GM23338 (cell line): Measurements from ENCODE around the gene RNF17.

ENCODE experiments used
- CREB1 ChIP-seq: fragments of 250-450 bp; sonication (Bioruptor Pico); IDR thresholded peaks from 2 replicates; pipeline ENCODE4 v1.5.0; 2020; ENCODE audit warnings: low read depth, mild to moderate bottlenecking, moderate library complexity
- CTCF ChIP-seq, 2 experiments: fragments of 200-600 bp in 1 of 2; sonication (generic) in 1 of 2; conservative IDR thresholded peaks; 2 replicates each; pipeline versions ENCODE4 v1.5.1 to v1.6.1; 2016 to 2017; ENCODE audit warnings: antibody characterized with exemption in 2 of 2, low read depth in 2 of 2, mild to moderate bottlenecking in 2 of 2, moderate library complexity in 1 of 2
- ETS1 ChIP-seq: IDR thresholded peaks from 2 replicates; pipeline ENCODE4 v1.6.1; 2016; ENCODE audit warnings: antibody characterized with exemption
- EZH2 ChIP-seq: fragments of 200-600 bp; sonication (generic); IDR thresholded peaks from one replicate; pipeline ENCODE4 v1.8.0; 2017; ENCODE audit warnings: antibody characterized with exemption, mild to moderate bottlenecking, low read depth; ENCODE audit not compliant: unreplicated experiment
- EZH2phosphoT487 ChIP-seq: fragments of 200-600 bp; sonication (generic); IDR thresholded peaks from one replicate; pipeline ENCODE4 v1.8.1; 2018; ENCODE audit warnings: antibody characterized with exemption; ENCODE audit not compliant: unreplicated experiment
- JUNB ChIP-seq: IDR thresholded peaks from one replicate; pipeline ENCODE4 v1.6.1; 2016; ENCODE audit warnings: antibody characterized with exemption; ENCODE audit not compliant: unreplicated experiment
- NANOG ChIP-seq: IDR thresholded peaks from 2 replicates; pipeline ENCODE4 v1.6.1; 2016; ENCODE audit warnings: antibody characterized with exemption, borderline replicate concordance
- POLR2AphosphoS5 ChIP-seq: IDR thresholded peaks from 2 replicates; pipeline ENCODE4 v1.6.1; 2016; ENCODE audit warnings: antibody characterized with exemption, low read depth
- REST ChIP-seq: IDR thresholded peaks from one replicate; pipeline ENCODE4 v1.6.1; 2018; ENCODE audit warnings: antibody characterized with exemption; ENCODE audit not compliant: unreplicated experiment
- ZNF114 ChIP-seq: fragments of 250-450 bp; sonication (Bioruptor Pico); IDR thresholded peaks from 2 replicates; pipeline ENCODE4 v1.5.0; 2020; ENCODE audit warnings: mild to moderate bottlenecking, moderate library complexity
- ZNF331 ChIP-seq: fragments of 250-450 bp; sonication (Bioruptor Pico); IDR thresholded peaks from 2 replicates; pipeline ENCODE4 v1.5.0; 2020; ENCODE audit warnings: low read depth, mild to moderate bottlenecking, moderate library complexity

GRCh38 chr13:24734950-24735349 lies 29.0 kb upstream of the RNF17 start:
- TF ChIP-seq CTCF (conservative IDR thresholded peaks at IDR 0.05; ENCODE audit: low read depth in 2 of 2) (no peak), POLR2AphosphoS5 (no peak), ZNF114 (CRISPR knock-in tag) (no peak), EZH2 (no peak), CREB1 (CRISPR knock-in tag) (no peak), ZNF331 (CRISPR knock-in tag) (no peak), REST (no peak), JUNB (no peak), EZH2phosphoT487 (no peak), ETS1 (no peak), NANOG (no peak)
